ENCODE results near the gene CDC34.

CDC34 gene

DNA sequence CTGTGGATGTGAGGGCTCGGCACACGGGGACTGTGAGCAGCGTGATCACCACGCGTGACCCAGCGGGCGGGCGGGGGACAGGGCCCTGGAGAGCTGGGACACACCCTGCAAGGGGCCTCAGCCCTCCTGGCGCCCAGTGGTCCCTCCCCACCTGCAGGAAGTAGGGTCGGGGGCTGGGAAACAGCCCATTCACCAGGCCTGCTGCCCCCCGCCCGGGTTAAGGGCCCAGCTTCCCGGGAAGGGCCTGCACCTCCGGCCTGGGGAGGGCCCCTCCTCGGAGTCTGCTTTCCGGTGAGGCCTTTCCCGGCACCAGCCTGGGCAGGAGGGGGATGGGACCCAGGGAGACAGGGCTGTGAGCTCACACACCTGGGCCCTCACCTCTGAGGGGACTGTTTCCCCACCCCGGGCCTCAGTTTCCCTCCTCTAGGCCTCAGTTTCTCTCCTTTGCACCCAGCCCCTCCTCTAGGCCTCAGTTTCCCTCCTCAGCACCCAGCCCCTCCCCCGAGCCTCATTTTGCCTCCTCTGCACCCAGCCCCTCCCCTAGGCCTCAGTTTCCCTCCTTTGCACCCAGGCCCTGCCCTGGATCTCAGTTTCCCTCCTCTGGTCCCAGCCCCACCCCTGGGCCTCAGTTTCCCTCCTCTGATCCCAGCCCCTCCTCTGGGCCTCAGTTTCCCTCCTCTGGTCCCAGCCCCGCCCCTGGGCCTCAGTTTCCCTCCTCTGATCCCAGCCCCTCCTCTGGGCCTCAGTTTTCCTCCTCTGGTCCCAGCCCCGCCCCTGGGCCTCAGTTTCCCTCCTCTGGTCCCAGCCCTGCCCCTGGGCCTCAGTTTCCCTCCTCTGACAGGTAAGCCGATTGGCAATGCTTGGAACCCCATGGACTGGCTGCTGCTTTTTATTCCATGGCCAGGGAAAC, 37.1 kb upstream of the CDC34 start:
- Mint-ChIP-seq H3K36me3 (ENCODE audit: low read depth) (peaks cover 3% of the 10 kb centered on the region), H3K9me3 (peaks cover 4% of the 10 kb centered on the region), H3K4me1 (ENCODE audit: low read depth) (peaks cover 5% of the 10 kb centered on the region), H3K4me3 (no peak overlapping the region), H3K27ac (no peak overlapping the region), H3K27me3 (ENCODE audit: low read depth) (peaks cover 24% of the 10 kb centered on the region)

DNA sequence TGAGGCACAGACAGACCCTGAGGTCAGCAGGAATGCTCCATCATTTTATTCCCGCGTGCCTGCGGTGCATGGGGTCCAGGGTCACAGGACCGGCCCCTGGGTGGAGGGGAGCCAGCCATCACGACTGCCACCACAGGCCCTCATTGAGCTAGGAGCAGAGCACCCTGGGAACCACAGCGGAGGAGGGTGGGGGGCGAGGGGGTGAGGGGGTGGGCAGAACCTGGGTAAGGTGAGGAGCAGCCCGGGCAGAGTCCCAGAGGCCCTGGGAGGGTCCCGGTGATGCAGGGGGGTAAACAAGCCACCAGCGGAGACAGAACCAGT, 36.5 kb upstream of the CDC34 start:
- Mint-ChIP-seq H3K36me3 (ENCODE audit: low read depth) (peaks cover 3% of the 10 kb centered on the region), H3K4me1 (ENCODE audit: low read depth) (peaks cover 5% of the 10 kb centered on the region), H3K4me3 (no peak overlapping the region), H3K27me3 (ENCODE audit: low read depth) (peaks cover 28% of the 10 kb centered on the region), H3K27ac (no peak overlapping the region), H3K9me3 (peaks cover 4% of the 10 kb centered on the region)

DNA sequence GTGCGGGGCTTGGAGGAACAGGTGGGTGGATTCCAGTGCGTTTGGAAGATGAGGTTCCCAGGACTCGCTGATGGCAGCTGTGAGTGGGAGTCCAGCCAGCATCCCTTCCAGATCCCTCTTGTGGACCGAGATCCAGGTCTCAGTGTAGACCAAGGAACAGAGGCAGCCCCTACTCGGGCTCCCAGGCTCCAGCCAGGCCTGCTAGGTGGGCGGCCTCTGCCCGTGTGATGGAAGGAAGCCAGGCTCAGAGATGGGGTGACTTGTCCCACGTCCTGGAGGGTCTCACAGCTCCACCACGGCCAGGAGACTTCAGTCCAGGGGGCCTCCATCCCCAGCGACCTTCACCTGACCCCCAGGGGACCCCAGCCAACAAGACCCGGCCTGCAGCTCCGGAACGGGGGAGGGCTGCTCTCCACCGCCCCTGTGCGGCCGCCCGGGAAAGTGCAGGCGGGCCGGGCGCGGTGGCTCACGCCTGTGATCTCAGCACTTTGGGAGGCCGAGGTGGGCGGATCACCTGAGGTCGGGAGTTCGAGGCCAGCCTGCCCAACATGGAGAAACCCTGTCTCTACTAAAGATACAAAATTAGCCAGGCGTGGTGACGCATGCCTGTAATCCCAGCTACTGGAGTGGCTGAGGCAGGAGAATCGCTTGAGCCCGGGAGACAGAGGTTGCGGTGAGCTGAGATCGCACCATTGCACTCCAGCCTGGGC, 36.0 kb upstream of the CDC34 start:
- peaks cover 5% of the 10 kb centered on the region for H3K4me1 Mint-ChIP-seq (ENCODE audit: low read depth)
- H3K36me3 Mint-ChIP-seq (ENCODE audit: low read depth), result peaks cover 3% of the 10 kb centered on the region
- H3K27ac Mint-ChIP-seq, result no peak overlapping the region
- no peak overlapping the region for H3K4me3 Mint-ChIP-seq
- H3K9me3 Mint-ChIP-seq, result peaks cover 4% of the 10 kb centered on the region
- peaks cover 28% of the 10 kb centered on the region for H3K27me3 Mint-ChIP-seq (ENCODE audit: low read depth)

DNA sequence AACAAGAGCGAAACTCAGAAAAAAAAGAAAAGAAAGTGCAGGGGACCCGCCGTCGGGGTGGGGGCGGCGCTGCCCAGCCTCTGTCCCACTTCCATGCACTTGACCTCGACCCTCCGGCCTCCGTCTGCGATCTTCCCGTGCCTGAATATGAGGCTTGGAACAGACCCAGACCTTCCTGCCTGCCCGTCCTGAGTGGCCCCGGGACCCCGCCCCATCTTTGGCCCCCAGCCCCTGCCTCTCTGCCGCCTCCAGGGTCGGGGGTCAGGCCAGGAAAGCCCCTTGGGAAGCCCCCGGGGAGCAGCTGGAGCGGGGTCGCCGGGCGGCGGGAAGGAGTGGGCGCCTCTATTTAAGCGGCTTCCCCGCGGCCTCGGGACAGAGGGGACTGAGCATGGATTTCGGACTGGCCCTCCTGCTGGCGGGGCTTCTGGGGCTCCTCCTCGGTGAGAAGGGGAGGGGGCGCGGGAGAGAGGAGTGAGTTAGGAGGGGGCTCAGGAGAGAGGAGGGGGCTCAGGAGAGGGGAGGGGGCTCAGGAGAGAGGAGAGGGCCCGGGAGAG, 35.4 kb upstream of the CDC34 start, which contains the start of gene MADCAM1:
Gene MADCAM1, plus strand, starts transcription at position 375 of the 554 bp plus-strand sequence. Its CDS starts 14 bp downstream, at position 389.
- Mint-ChIP-seq H3K4me1 (ENCODE audit: low read depth) (peaks cover 5% of the 10 kb centered on the region), H3K27ac (no peak within 1 kb of the TSS), H3K4me3 (no peak within 1 kb of the TSS), H3K9me3 (peaks cover 4% of the 10 kb centered on the region), H3K36me3 (ENCODE audit: low read depth) (peaks cover 3% of the 10 kb centered on the region), H3K27me3 (ENCODE audit: low read depth) (peaks cover 28% of the 10 kb centered on the region)

DNA sequence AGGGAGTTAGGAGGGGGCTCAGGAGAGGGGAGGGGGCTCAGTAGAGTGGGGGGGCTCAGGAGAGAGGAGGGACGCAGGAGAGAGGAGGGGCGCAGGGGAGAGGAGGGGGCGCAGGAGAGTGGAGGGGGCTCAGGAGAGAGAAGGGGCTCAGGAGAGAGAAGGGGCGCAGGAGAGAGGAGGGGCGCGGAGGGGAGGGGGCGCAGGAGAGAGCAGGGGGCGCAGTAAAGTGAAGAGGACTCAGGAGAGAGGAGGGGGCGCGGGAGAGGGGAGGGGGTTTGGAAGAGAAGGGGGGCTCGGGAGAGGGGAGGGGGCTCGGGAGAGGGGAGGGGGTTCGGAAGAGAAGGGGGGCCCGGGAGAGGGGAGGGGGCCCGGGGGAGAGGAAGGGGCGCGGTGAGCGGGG, 34.6 kb upstream of the CDC34 start:
- Mint-ChIP-seq H3K36me3 (ENCODE audit: low read depth) (peaks cover 3% of the 10 kb centered on the region), H3K27ac (no peak overlapping the region), H3K9me3 (peaks cover 4% of the 10 kb centered on the region), H3K4me1 (ENCODE audit: low read depth) (peaks cover 6% of the 10 kb centered on the region), H3K4me3 (no peak overlapping the region), H3K27me3 (ENCODE audit: low read depth) (peaks cover 28% of the 10 kb centered on the region)

DNA sequence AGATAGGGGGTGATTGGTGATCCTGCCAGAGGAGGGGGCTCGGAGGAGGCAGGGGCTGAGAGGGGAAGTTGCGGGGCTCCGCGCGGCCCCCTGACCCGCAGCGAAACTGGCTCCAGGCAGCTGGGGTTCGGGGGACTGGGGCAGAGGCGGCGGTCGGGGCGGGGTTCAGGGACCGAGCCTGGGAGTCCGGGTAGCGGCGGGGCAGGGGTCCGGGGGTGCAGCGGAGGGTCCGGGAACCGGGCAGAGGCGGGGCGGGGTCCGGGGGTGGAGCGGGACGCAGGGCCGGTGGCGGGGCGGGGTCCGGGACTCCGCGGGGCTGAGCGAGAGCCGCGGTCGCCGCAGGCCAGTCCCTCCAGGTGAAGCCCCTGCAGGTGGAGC, 34.1 kb upstream of the CDC34 start:
- peaks cover 3% of the 10 kb centered on the region for H3K36me3 Mint-ChIP-seq (ENCODE audit: low read depth)
- no peak overlapping the region for H3K27ac Mint-ChIP-seq
- H3K9me3 Mint-ChIP-seq, result peaks cover 4% of the 10 kb centered on the region
- peaks cover 28% of the 10 kb centered on the region for H3K27me3 Mint-ChIP-seq (ENCODE audit: low read depth)
- H3K4me3 Mint-ChIP-seq, result no peak overlapping the region
- H3K4me1 Mint-ChIP-seq (ENCODE audit: low read depth), result peaks cover 8% of the 10 kb centered on the region

DNA sequence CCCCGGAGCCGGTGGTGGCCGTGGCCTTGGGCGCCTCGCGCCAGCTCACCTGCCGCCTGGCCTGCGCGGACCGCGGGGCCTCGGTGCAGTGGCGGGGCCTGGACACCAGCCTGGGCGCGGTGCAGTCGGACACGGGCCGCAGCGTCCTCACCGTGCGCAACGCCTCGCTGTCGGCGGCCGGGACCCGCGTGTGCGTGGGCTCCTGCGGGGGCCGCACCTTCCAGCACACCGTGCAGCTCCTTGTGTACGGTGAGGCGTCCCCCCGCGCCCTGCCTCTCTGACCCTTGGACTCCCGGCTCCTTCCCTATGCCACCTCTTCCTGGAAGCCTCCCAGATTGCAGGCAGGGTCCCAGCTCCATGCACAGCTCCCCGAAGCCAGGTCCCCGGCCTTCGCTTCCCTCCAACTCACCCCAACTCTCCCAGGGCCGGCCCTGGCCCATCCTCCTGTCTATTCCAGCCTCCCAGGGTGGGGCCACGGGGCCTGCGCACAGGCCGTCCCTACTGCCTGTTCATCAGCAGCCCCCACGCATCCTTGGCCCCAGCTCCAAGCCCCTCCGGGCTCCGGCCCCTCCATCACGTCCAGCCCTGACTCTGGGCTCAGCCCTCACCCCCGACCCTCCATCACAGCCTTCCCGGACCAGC, 33.6 kb upstream of the CDC34 start:
- H3K4me1 Mint-ChIP-seq (ENCODE audit: low read depth), result peaks cover 8% of the 10 kb centered on the region
- H3K9me3 Mint-ChIP-seq, result peaks cover under 1% of the 10 kb centered on the region
- H3K27me3 Mint-ChIP-seq (ENCODE audit: low read depth), result peaks cover 28% of the 10 kb centered on the region
- no peak overlapping the region for H3K4me3 Mint-ChIP-seq
- peaks cover 2% of the 10 kb centered on the region for H3K36me3 Mint-ChIP-seq (ENCODE audit: low read depth)
- no peak overlapping the region for H3K27ac Mint-ChIP-seq

DNA sequence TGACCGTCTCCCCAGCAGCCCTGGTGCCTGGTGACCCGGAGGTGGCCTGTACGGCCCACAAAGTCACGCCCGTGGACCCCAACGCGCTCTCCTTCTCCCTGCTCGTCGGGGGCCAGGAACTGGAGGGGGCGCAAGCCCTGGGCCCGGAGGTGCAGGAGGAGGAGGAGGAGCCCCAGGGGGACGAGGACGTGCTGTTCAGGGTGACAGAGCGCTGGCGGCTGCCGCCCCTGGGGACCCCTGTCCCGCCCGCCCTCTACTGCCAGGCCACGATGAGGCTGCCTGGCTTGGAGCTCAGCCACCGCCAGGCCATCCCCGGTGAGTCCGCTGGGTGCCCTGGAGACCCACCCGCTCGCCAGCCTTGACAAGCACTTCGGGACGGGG, 33.1 kb upstream of the CDC34 start:
- Mint-ChIP-seq H3K36me3 (ENCODE audit: low read depth) (peaks cover 1% of the 10 kb centered on the region), H3K4me3 (no peak overlapping the region), H3K9me3 (no peaks in the 10 kb centered on the region), H3K27me3 (ENCODE audit: low read depth) (peaks cover 28% of the 10 kb centered on the region), H3K4me1 (ENCODE audit: low read depth) (peaks cover 7% of the 10 kb centered on the region), H3K27ac (no peak overlapping the region)

DNA sequence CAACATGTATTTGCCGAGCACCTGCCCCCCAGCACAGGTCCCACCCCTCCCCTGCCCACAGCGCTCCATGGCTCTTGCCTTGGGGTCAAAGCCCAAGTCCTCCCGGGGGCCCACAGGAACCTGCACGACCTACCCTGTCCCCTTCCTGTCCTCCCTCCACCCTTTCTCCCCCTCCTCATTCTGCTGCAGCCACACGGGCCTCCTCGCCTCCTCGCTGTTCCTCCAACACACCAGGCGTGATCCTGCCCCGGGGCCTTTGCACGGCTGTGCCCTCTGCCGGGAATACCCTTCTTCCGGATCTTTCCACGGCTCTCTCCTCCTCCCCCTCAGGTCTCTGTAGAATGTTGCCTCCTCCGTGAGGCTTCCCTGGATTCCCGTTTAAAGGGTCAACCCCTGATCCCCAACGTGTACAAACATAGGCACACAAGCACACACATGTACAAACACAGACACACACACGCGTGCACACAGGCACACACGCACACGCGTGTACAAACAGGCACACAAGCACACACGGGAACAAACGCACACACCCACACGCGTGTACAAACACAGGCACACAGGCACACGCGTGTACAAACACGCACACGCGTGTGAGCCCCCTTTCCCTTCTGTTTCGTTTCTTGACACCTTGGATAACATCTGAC, 32.5 kb upstream of the CDC34 start:
- Mint-ChIP-seq H3K4me1 (ENCODE audit: low read depth) (peaks cover 5% of the 10 kb centered on the region), H3K27me3 (ENCODE audit: low read depth) (peaks cover 23% of the 10 kb centered on the region), H3K4me3 (no peak overlapping the region), H3K27ac (no peak overlapping the region), H3K36me3 (ENCODE audit: low read depth) (no peaks in the 10 kb centered on the region), H3K9me3 (no peaks in the 10 kb centered on the region)

DNA sequence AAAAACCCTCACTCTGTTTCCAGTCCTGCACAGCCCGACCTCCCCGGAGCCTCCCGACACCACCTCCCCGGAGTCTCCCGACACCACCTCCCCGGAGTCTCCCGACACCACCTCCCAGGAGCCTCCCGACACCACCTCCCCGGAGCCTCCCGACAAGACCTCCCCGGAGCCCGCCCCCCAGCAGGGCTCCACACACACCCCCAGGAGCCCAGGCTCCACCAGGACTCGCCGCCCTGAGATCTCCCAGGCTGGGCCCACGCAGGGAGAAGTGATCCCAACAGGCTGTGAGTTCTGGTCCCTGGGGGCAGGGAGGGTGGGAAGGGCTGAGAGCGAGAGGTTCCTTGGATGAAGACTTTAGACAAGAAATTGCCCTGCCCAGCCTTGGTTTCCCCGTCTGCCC, 29.9 kb upstream of the CDC34 start:
- peaks cover 14% of the 10 kb centered on the region for H3K4me1 Mint-ChIP-seq (ENCODE audit: low read depth)
- H3K36me3 Mint-ChIP-seq (ENCODE audit: low read depth), result no peaks in the 10 kb centered on the region
- no peak overlapping the region for H3K4me3 Mint-ChIP-seq
- H3K27ac Mint-ChIP-seq, result no peak overlapping the region
- H3K27me3 Mint-ChIP-seq (ENCODE audit: low read depth), result peaks cover 15% of the 10 kb centered on the region
- no peaks in the 10 kb centered on the region for H3K9me3 Mint-ChIP-seq

DNA sequence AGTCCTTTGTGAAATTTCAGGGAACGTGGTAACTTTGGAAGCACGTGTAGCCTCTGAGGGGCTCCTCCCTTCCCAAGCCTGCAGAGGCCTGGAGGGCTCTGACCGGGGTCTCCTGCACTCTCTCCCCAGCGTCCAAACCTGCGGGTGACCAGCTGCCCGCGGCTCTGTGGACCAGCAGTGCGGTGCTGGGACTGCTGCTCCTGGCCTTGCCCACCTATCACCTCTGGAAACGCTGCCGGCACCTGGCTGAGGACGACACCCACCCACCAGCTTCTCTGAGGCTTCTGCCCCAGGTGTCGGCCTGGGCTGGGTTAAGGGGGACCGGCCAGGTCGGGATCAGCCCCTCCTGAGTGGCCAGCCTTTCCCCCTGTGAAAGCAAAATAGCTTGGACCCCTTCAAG, 26.9 kb upstream of the CDC34 start:
- H3K27ac Mint-ChIP-seq, result no peak overlapping the region

DNA sequence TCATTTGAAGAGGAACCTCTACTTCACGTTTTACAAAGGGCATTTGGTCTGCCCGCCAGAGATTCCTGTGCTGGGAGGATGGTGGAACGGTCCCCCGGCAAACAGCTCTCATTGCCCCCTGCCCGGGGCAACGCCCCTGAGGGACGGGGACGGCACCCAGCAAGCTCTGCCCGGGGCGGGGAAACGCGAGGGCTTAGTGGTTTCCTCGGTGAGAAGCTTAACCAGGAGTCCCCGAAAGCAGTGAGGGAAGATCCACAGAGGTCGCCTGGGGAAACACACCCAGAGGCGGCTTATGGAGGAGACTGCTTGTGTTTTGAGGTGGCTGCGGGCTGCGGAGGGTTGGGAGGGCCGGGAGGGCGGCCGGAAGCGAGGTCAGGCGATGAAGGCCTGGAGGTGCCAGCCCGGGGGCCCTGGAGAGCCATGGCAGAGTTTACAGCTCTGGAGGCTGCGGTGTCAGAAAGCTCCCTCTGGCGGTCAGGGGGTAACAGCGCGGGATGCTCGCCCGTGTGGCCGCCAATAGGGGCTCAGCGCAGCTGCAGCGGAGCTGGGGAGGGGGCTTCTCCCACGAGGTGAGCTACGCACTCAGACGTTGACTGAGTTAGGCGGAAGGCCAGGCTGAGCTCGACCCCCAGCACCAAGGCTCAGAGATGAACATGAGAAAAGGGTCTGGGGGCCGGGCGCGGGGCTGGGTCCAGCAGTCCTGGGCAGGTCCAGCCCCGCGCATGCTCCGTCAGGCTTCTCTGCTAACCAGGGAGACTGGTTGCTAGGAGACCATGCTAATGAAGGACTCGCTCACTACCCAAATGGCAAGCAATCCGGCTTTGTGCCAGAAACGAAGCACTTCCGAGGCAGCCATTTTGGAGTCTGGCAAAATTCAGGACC, 24.9 kb upstream of the CDC34 start:
- Mint-ChIP-seq H3K4me3 (peak overlapping the region; percentile 94), H3K36me3 (ENCODE audit: low read depth) (peaks cover 11% of the 10 kb centered on the region), H3K4me1 (ENCODE audit: low read depth) (peaks cover 37% of the 10 kb centered on the region), H3K27ac (peak overlapping the region; percentile 98), H3K27me3 (ENCODE audit: low read depth) (no peaks in the 10 kb centered on the region), H3K9me3 (no peaks in the 10 kb centered on the region)

More for the DNA sequence above, 26.9 kb upstream of the CDC34 start:
- Mint-ChIP-seq H3K9me3 (no peaks in the 10 kb centered on the region), H3K4me1 (ENCODE audit: low read depth) (peaks cover 27% of the 10 kb centered on the region), H3K36me3 (ENCODE audit: low read depth) (peaks cover 6% of the 10 kb centered on the region), H3K27me3 (ENCODE audit: low read depth) (peaks cover 2% of the 10 kb centered on the region), H3K4me3 (no peak overlapping the region)

Data from T-helper 1 cell treated with Interleukin-12 subunit alpha and Interleukin-12 subunit beta and Interleukin-4 antibody, amounts not matched to agents 30 μg/mL and 1 μg/mL, for 36 hours (primary cell).